8988T (cell line): ENCODE measurements around the gene GRSF1.
"Not testable (repeated sequence)": the region's sequence is repeated elsewhere in the genome, so short reads cannot be mapped to it uniquely, and the experiment has no call there.

Experiments
- DNase-seq: peaks from one replicate; pipeline ENCODE4 v3.0.0; 2011

Gene GRSF1

GRCh38 chr4:70839589-70840093, at the start of gene GRSF1:
GRSF1 (minus strand) TSS chr4:70839890; CDS start chr4:70839827, 63 bp downstream.
- DNase-seq: peak; percentile 68

- no peak for DNase-seq
Observed at GRCh38 chr4:70885174-70885573, 45.5 kb upstream of the GRSF1 start.

- DNase-seq: no peak
Observed at GRCh38 chr4:70880739-70881138, 41.0 kb upstream of the GRSF1 start.

- no peak for DNase-seq
Observed at GRCh38 chr4:70877556-70877955, 37.9 kb upstream of the GRSF1 start.

GRCh38 chr4:70874268-70875156, 34.8 kb upstream of the GRSF1 start:
- no peak for DNase-seq

- DNase-seq: no peak
Observed at GRCh38 chr4:70873216-70873615, 33.5 kb upstream of the GRSF1 start.

- DNase-seq: no peak
Observed at GRCh38 chr4:70868778-70869177, 29.1 kb upstream of the GRSF1 start.

- no peak for DNase-seq
Observed at GRCh38 chr4:70863099-70863790, 23.6 kb upstream of the GRSF1 start.

- no peak for DNase-seq
Observed at GRCh38 chr4:70859066-70859465, 19.4 kb upstream of the GRSF1 start.

- no peak for DNase-seq
Observed at GRCh38 chr4:70858454-70858853, 18.8 kb upstream of the GRSF1 start.

GRCh38 chr4:70855464-70855863, 15.8 kb upstream of the GRSF1 start:
- no peak for DNase-seq

GRCh38 chr4:70849291-70849690, 9.6 kb upstream of the GRSF1 start:
- no peak for DNase-seq

GRCh38 chr4:70844180-70844579, 4.5 kb upstream of the GRSF1 start:
- DNase-seq: no peak

GRCh38 chr4:70842761-70843435, 3.2 kb upstream of the GRSF1 start:
- no peak for DNase-seq

- DNase-seq: no peak
Observed at GRCh38 chr4:70841951-70842350, 2.3 kb upstream of the GRSF1 start.

- no peak for DNase-seq
Observed at GRCh38 chr4:70841211-70841610, 1.5 kb upstream of the GRSF1 start.

GRCh38 chr4:70840631-70841030, 941 bp upstream of the GRSF1 start:
- not testable (repeated sequence) for DNase-seq

- DNase-seq: not testable (repeated sequence)
Observed at GRCh38 chr4:70840137-70840536, 447 bp upstream of the GRSF1 start.

- peak; percentile 40 for DNase-seq
Observed at GRCh38 chr4:70838666-70839588, 763 bp downstream of the GRSF1 start.

- DNase-seq: no peak
Observed at GRCh38 chr4:70838204-70838603, 1.5 kb downstream of the GRSF1 start.

- no peak for DNase-seq
Observed at GRCh38 chr4:70836081-70836480, 3.6 kb downstream of the GRSF1 start.

GRCh38 chr4:70833675-70834074, 6.0 kb downstream of the GRSF1 start:
- no peak for DNase-seq
